Measurements from ENCODE around the gene AGFG1. TPM values are rescaled to one million over a fixed set of nuclear protein-coding genes. Genes with fewer than 3 reads are reported as not detected.

AGFG1 gene
- total RNA-seq, 1 experiment from 2014 or later: 109 TPM

DNA sequence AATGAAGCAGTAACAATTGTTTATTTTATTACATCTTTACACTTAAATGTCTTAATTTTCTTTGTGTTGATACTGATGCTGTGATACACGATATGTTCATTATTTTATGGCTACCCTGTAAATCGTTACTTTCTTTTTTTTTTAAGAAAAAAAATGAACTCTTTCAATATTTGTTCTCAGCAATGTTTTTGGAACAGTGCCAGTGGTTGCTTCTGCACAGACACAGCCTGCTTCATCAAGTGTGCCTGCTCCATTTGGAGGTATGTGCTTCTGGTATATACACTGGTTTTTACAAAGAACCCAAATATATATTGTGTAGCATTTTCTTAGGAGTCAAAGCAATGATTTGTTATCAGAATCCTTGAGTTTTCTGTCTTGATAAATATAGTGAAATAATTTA is 64.5 kb downstream of the AGFG1 start:
- no peak overlapping the region for H4K8ac ChIP-seq (replicated peaks; ENCODE audit: insufficient read length, low read depth, low read length)
- H3K9ac ChIP-seq (ENCODE audit: extremely low read depth, insufficient read length, low read length): no peak overlapping the region
- H3K23me2 ChIP-seq (ENCODE audit: insufficient read length, low read depth, low read length, poor library complexity, severe bottlenecking): no peaks in the 10 kb centered on the region
- Mint-ChIP-seq H3K4me3 (no peak overlapping the region), H3K27ac (no peak overlapping the region), H3K9me3 (peaks cover 15 to 18% of the 10 kb centered on the region in 2 experiments), H3K27me3 (ENCODE audit: low read depth) (no peaks in the 10 kb centered on the region; the same call in 1 of the 2 replicates), H3K4me1 (no peaks in the 10 kb centered on the region), H3K36me3 (ENCODE audit: insufficient read depth in 1 of 3, low read depth in 3 of 3) (peaks cover 48 to 80% (median 74%) of the 10 kb centered on the region in 3 experiments)
- no peak overlapping the region for H3T11ph ChIP-seq (ENCODE audit: low read length)
- H2BK5ac ChIP-seq (ENCODE audit: insufficient read length, low read length): no peak overlapping the region
- no peak overlapping the region for H4K91ac ChIP-seq (ENCODE audit: insufficient read length, low read depth, low read length)
- H4K5ac ChIP-seq (ENCODE audit: insufficient read length, low read depth, low read length): no peak overlapping the region
- no peaks in the 10 kb centered on the region for H3K4me1 ChIP-seq (ENCODE audit: insufficient read depth, low read length)
- WGBS (ENCODE audit: extremely low coverage, insufficient read length, low lambda C conversion rate): no CpG with 5 or more reads among the region's 2 CpGs
- no peak overlapping the region for H3K18ac ChIP-seq (ENCODE audit: insufficient read length, low read depth, low read length)
- no peaks in the 10 kb centered on the region for H3K27me3 ChIP-seq (ENCODE audit: insufficient read depth, low read length)
- no peaks in the 10 kb centered on the region for H4K20me1 ChIP-seq (ENCODE audit: control insufficient read depth, insufficient read depth, insufficient read length)
- H3K27ac ChIP-seq (ENCODE audit: insufficient read length, low read depth, low read length): no peak overlapping the region
- H3K79me1 ChIP-seq (ENCODE audit: insufficient read depth, low read depth, low read length, poor library complexity, severe bottlenecking): no peaks in the 10 kb centered on the region
- TF ChIP-seq CTCF (conservative IDR thresholded peaks at IDR 0.05): no peak
- H3K9me3 ChIP-seq (ENCODE audit: control insufficient read depth, low read depth, low read length): no peaks in the 10 kb centered on the region
- no peak for DNase-seq
- H2AFZ ChIP-seq (ENCODE audit: low read length): no peak overlapping the region
- H2BK20ac ChIP-seq (ENCODE audit: low read depth, low read length, poor library complexity, severe bottlenecking): no peak overlapping the region
- no peaks in the 10 kb centered on the region for H3K79me2 ChIP-seq (ENCODE audit: insufficient read depth, low read length)
- H3K56ac ChIP-seq (ENCODE audit: insufficient read length, low read depth, low read length): no peak overlapping the region
- H3K14ac ChIP-seq (ENCODE audit: insufficient read depth, low read length): no peak overlapping the region
- H3K23ac ChIP-seq (ENCODE audit: insufficient read length, low read depth, low read length): no peak overlapping the region
- no peak overlapping the region for H2BK120ac ChIP-seq (ENCODE audit: low read depth, low read length, poor library complexity, severe bottlenecking)
- H2BK12ac ChIP-seq (ENCODE audit: insufficient read length, low read depth, low read length): no peak overlapping the region
- H2BK15ac ChIP-seq (ENCODE audit: low read depth, low read length): no peak overlapping the region
- H3K4me2 ChIP-seq (ENCODE audit: insufficient read depth, insufficient read length, low read length): no peak overlapping the region
- no peak overlapping the region for H2AK5ac ChIP-seq (ENCODE audit: insufficient read length, low read length)
- no peak overlapping the region for H3K4ac ChIP-seq (ENCODE audit: low read depth, low read length)

All from H9 (cell line).